Measurements from ENCODE around the gene LRP1-AS.

Gene LRP1-AS

GRCh38 chr12:57194253-57194652 is 46.8 kb upstream of the LRP1-AS start:
- Histone ChIP-seq H3K36me3 (no peaks in the 10 kb centered on the region), H3K4me1 (no peaks in the 10 kb centered on the region), H3K9me3 (no peaks in the 10 kb centered on the region), H3K27me3 (no peaks in the 10 kb centered on the region), H3K4me3 (ENCODE audit: low read depth, low read length) (no peak overlapping the region)
- TF ChIP-seq CTCF (IDR thresholded peaks at IDR 0.05; ENCODE audit: low read depth, low read length), result no peak
- no peak for DNase-seq

GRCh38 chr12:57193706-57194245 is 46.4 kb upstream of the LRP1-AS start:
- no peak for DNase-seq
- no peak overlapping the region for H3K4me3 ChIP-seq (ENCODE audit: low read depth, low read length)
- no peak for TF ChIP-seq CTCF (IDR thresholded peaks at IDR 0.05; ENCODE audit: low read depth, low read length)
- no peaks in the 10 kb centered on the region for H3K4me1 ChIP-seq
- no peaks in the 10 kb centered on the region for H3K36me3 ChIP-seq
- no peaks in the 10 kb centered on the region for H3K27me3 ChIP-seq
- no peaks in the 10 kb centered on the region for H3K9me3 ChIP-seq

- H3K9me3 ChIP-seq, result no peaks in the 10 kb centered on the region
- H3K27me3 ChIP-seq, result no peaks in the 10 kb centered on the region
- no peak overlapping the region for H3K4me3 ChIP-seq (ENCODE audit: low read depth, low read length)
- no peaks in the 10 kb centered on the region for H3K4me1 ChIP-seq
- DNase-seq, result no peak
- TF ChIP-seq CTCF (IDR thresholded peaks at IDR 0.05; ENCODE audit: low read depth, low read length), result no peak
- no peaks in the 10 kb centered on the region for H3K36me3 ChIP-seq
Observed at GRCh38 chr12:57192920-57193319, 45.5 kb upstream of the LRP1-AS start.

- H3K36me3 ChIP-seq, result no peaks in the 10 kb centered on the region
- no peak for TF ChIP-seq CTCF (IDR thresholded peaks at IDR 0.05; ENCODE audit: low read depth, low read length)
Observed at GRCh38 chr12:57191410-57191809, 44.0 kb upstream of the LRP1-AS start.

GRCh38 chr12:57190821-57191220 is 43.4 kb upstream of the LRP1-AS start:
- Histone ChIP-seq H3K4me1 (no peaks in the 10 kb centered on the region), H3K36me3 (no peaks in the 10 kb centered on the region), H3K4me3 (ENCODE audit: low read depth, low read length) (no peak overlapping the region), H3K9me3 (no peaks in the 10 kb centered on the region), H3K27me3 (no peaks in the 10 kb centered on the region)
- DNase-seq, result no peak
- no peak for TF ChIP-seq CTCF (IDR thresholded peaks at IDR 0.05; ENCODE audit: low read depth, low read length)

More at GRCh38 chr12:57191410-57191809, 44.0 kb upstream of the LRP1-AS start:
- no peaks in the 10 kb centered on the region for H3K4me1 ChIP-seq
- H3K9me3 ChIP-seq, result no peaks in the 10 kb centered on the region
- DNase-seq, result no peak
- no peak overlapping the region for H3K4me3 ChIP-seq (ENCODE audit: low read depth, low read length)
- no peaks in the 10 kb centered on the region for H3K27me3 ChIP-seq

GRCh38 chr12:57190037-57190436 is 42.6 kb upstream of the LRP1-AS start:
- no peak for DNase-seq
- Histone ChIP-seq H3K4me1 (no peaks in the 10 kb centered on the region), H3K4me3 (ENCODE audit: low read depth, low read length) (no peak overlapping the region), H3K9me3 (no peaks in the 10 kb centered on the region), H3K27me3 (no peaks in the 10 kb centered on the region), H3K36me3 (no peaks in the 10 kb centered on the region)
- no peak for TF ChIP-seq CTCF (IDR thresholded peaks at IDR 0.05; ENCODE audit: low read depth, low read length)
